ENCODE results near the gene ZSCAN5A. TPM values are rescaled to one million over a fixed set of nuclear protein-coding genes. Genes with fewer than 3 reads are reported as not detected.
"Not testable (repeated sequence)": the region's sequence is repeated elsewhere in the genome, so short reads cannot be mapped to it uniquely, and the experiment has no call there.

ZSCAN5A gene
- total and polyA plus RNA-seq, 2 donors (not counting 1 experiment from before 2014, with no cell fraction given), result 5.2 to 24.8 TPM

DNA sequence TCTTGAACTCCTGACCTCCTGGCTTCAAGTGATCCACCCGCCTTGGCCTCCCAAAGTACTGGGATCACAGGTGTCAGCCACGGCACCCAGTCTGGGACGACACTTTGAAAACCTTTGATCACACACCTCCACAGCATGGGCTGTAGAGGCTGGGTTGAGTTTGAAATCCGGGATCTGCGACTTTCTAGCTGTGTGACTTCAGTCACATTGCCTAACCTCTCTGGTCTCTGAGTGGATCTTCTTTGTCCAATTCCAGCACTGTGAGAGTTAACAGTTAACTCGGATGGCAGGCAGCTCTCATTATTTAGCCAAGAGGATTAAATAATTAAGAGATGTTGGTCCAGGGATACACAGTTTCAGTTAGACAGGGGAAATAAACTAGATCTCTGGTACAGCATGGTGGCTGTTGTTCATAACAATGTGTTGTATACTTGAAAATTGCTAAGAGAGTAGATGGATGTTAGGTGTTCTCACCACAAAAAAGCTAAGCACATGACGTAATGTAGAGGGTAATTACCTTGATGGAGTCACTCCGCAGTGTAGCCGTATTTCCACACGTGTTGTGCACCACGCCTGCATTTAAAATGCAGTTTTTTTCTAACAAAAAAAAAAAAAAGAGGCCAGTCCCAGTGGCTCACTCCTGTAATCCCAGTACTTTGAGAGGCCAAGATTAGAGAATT lies 136.9 kb downstream of the ZSCAN5A start:
- ATAC-seq (ENCODE audit: low read depth) (no peak), DNase-seq (no peak)
- Histone ChIP-seq H3K9me3 (ENCODE audit: control extremely low read depth in 1 of 3, control insufficient read depth in 2 of 3, insufficient read depth in 1 of 3, low read length in 2 of 3) (no peaks in the 10 kb centered on the region), H3K4me3 (ENCODE audit: control extremely low read depth in 1 of 5, extremely low read depth in 1 of 5, insufficient read depth in 1 of 5, low read depth in 2 of 5, low read length in 4 of 5) (no peak overlapping the region), H3K27me3 (replicated peaks in 1 of 4; ENCODE audit: control extremely low read depth in 1 of 4, control insufficient read depth in 3 of 4, insufficient read depth in 4 of 4, low read length in 3 of 4) (no peaks in the 10 kb centered on the region), H3K4me1 (ENCODE audit: control insufficient read depth in 2 of 2, insufficient read depth in 2 of 2, low read length in 2 of 2) (no peaks in the 10 kb centered on the region), H2AFZ (ENCODE audit: insufficient read depth, low read depth, low read length, poor library complexity, severe bottlenecking) (no peak overlapping the region), H3K4me2 (replicated peaks; ENCODE audit: low read depth, low read length, poor library complexity, severe bottlenecking) (no peak overlapping the region), H3K79me2 (ENCODE audit: control insufficient read depth, insufficient read depth, low read length) (no peaks in the 10 kb centered on the region), H3K27ac (ENCODE audit: low read length in 2 of 2) (no peak overlapping the region), H3K36me3 (replicated peaks in 1 of 2; ENCODE audit: control extremely low read depth in 1 of 2, control insufficient read depth in 1 of 2, extremely low read depth in 1 of 2, insufficient read depth in 2 of 2, low read length in 1 of 2) (no peaks in the 10 kb centered on the region), H3K9ac (ENCODE audit: low read length) (no peak overlapping the region), H4K20me1 (ENCODE audit: control insufficient read depth, insufficient read depth, low read length, poor library complexity, severe bottlenecking) (no peaks in the 10 kb centered on the region)
- 78% methylated on average over 8 of the region's 11 CpGs for WGBS (ENCODE audit: insufficient coverage)
- intact Hi-C loops (cut with micrococcal nuclease), result no loop called here
- TF ChIP-seq EZH2 (IDR thresholded peaks at IDR 0.05; ENCODE audit: borderline replicate concordance, insufficient read depth, low read depth, low read length, poor library complexity, severe bottlenecking), result no peak
- TF ChIP-seq, protein P1, sequence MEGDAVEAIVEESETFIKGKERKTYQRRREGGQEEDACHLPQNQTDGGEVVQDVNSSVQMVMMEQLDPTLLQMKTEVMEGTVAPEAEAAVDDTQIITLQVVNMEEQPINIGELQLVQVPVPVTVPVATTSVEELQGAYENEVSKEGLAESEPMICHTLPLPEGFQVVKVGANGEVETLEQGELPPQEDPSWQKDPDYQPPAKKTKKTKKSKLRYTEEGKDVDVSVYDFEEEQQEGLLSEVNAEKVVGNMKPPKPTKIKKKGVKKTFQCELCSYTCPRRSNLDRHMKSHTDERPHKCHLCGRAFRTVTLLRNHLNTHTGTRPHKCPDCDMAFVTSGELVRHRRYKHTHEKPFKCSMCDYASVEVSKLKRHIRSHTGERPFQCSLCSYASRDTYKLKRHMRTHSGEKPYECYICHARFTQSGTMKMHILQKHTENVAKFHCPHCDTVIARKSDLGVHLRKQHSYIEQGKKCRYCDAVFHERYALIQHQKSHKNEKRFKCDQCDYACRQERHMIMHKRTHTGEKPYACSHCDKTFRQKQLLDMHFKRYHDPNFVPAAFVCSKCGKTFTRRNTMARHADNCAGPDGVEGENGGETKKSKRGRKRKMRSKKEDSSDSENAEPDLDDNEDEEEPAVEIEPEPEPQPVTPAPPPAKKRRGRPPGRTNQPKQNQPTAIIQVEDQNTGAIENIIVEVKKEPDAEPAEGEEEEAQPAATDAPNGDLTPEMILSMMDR (IDR thresholded peaks at IDR 0.05), result no peak
- Mint-ChIP-seq H3K4me1 (no peaks in the 10 kb centered on the region), H3K27me3 (peaks cover 8% of the 10 kb centered on the region), H3K9me3 (ENCODE audit: insufficient read depth) (no peaks in the 10 kb centered on the region), H3K4me3 (no peak overlapping the region), H3K27ac (no peak overlapping the region)
- CTCF ChIA-PET, result interaction anchor here (0.7 to 16.2 kb wide), 3 partner anchors 50 to 111 kb away, joined by 3 to 196 read pairs (median 9); no protein-coding TSS in a partner anchor
- POLR2A ChIA-PET, result no interaction called here

DNA sequence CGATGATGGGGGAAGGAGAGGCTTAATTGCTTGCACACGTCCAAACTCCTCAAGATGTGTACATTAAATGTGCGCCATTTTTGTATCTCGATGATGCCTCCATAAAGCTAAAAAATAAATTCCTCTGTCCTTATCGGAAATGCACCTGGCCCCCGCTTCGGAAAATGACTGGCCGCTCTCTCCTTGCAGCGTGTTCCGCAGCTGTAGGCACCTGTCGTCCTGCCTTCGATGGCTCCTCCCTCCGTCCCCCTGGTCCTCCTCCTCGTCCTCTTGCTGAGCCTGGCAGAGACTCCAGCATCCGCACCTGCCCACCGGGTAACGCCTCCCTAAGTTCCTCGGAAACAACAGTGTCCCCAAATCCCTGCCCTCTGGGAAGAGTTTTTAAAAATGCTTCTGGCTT lies 137.8 kb downstream of the ZSCAN5A start:
- TF ChIP-seq, protein P1 (IDR thresholded peaks at IDR 0.05), result no peak
- no peak for TF ChIP-seq EZH2 (IDR thresholded peaks at IDR 0.05; ENCODE audit: borderline replicate concordance, insufficient read depth, low read depth, low read length, poor library complexity, severe bottlenecking)
- Mint-ChIP-seq H3K27me3 (peaks cover 10% of the 10 kb centered on the region), H3K4me3 (no peak overlapping the region), H3K27ac (no peak overlapping the region), H3K9me3 (ENCODE audit: insufficient read depth) (no peaks in the 10 kb centered on the region), H3K4me1 (no peaks in the 10 kb centered on the region)
- Histone ChIP-seq H4K20me1 (ENCODE audit: control insufficient read depth, insufficient read depth, low read length, poor library complexity, severe bottlenecking) (no peaks in the 10 kb centered on the region), H3K27me3 (replicated peaks in 1 of 4; ENCODE audit: control extremely low read depth in 1 of 4, control insufficient read depth in 3 of 4, insufficient read depth in 4 of 4, low read length in 3 of 4) (no peaks in the 10 kb centered on the region), H3K4me2 (replicated peaks; ENCODE audit: low read depth, low read length, poor library complexity, severe bottlenecking) (no peak overlapping the region), H2AFZ (ENCODE audit: insufficient read depth, low read depth, low read length, poor library complexity, severe bottlenecking) (no peak overlapping the region), H3K9ac (ENCODE audit: low read length) (no peak overlapping the region), H3K4me3 (ENCODE audit: control extremely low read depth in 1 of 5, extremely low read depth in 1 of 5, insufficient read depth in 1 of 5, low read depth in 2 of 5, low read length in 4 of 5) (no peak overlapping the region), H3K36me3 (replicated peaks in 1 of 2; ENCODE audit: control extremely low read depth in 1 of 2, control insufficient read depth in 1 of 2, extremely low read depth in 1 of 2, insufficient read depth in 2 of 2, low read length in 1 of 2) (no peaks in the 10 kb centered on the region), H3K4me1 (ENCODE audit: control insufficient read depth in 2 of 2, insufficient read depth in 2 of 2, low read length in 2 of 2) (peaks cover 0 to under 1% of the 10 kb centered on the region in 2 donors), H3K27ac (ENCODE audit: low read length in 2 of 2) (no peak overlapping the region), H3K9me3 (ENCODE audit: control extremely low read depth in 1 of 3, control insufficient read depth in 2 of 3, insufficient read depth in 1 of 3, low read length in 2 of 3) (no peaks in the 10 kb centered on the region), H3K79me2 (ENCODE audit: control insufficient read depth, insufficient read depth, low read length) (no peaks in the 10 kb centered on the region)
- ATAC-seq (ENCODE audit: low read depth), result no peak
- DNase-seq, result no peak
- 97% methylated on average over 18 of the region's 18 CpGs for WGBS (ENCODE audit: insufficient coverage)
- ChIA-PET CTCF (interaction anchor here (16.2 kb wide), 1 partner anchor 99 kb away, joined by 196 read pairs; no protein-coding TSS in a partner anchor), POLR2A (no interaction called here)
- intact Hi-C loops (cut with micrococcal nuclease), result no loop called here

DNA sequence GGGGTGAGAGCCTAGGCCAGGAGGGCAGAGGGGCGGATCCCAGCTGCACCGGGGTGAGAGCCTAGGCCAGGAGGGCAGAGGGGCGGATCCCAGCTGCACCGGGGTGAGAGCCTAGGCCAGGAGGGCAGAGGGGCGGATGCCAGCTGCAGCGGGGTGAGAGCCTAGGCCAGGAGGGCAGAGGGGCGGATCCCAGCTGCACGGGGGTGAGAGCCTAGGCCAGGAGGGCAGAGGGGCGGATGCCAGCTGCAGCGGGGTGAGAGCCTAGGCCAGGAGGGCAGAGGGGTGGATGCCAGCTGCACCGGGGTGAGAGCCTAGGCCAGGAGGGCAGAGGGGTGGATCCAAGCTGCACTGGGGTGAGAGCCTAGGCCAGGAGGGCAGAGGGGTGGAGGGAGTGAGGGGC lies 138.3 kb downstream of the ZSCAN5A start:
- H3K36me3 ChIP-seq (replicated peaks in 1 of 2; ENCODE audit: control extremely low read depth in 1 of 2, control insufficient read depth in 1 of 2, extremely low read depth in 1 of 2, insufficient read depth in 2 of 2, low read length in 1 of 2); H4K20me1 ChIP-seq (ENCODE audit: control insufficient read depth, insufficient read depth, low read length, poor library complexity, severe bottlenecking); H3K9me3 Mint-ChIP-seq (ENCODE audit: insufficient read depth); H3K9ac ChIP-seq (ENCODE audit: low read length); H3K27ac Mint-ChIP-seq; H3K79me2 ChIP-seq (ENCODE audit: control insufficient read depth, insufficient read depth, low read length); H3K4me3 Mint-ChIP-seq; H3K4me1 Mint-ChIP-seq; H3K27me3 ChIP-seq (replicated peaks in 1 of 4; ENCODE audit: control extremely low read depth in 1 of 4, control insufficient read depth in 3 of 4, insufficient read depth in 4 of 4, low read length in 3 of 4); H3K9me3 ChIP-seq (ENCODE audit: control extremely low read depth in 1 of 3, control insufficient read depth in 2 of 3, insufficient read depth in 1 of 3, low read length in 2 of 3); ATAC-seq (ENCODE audit: low read depth); POLR2A ChIA-PET; H3K4me3 ChIP-seq (ENCODE audit: control extremely low read depth in 1 of 5, extremely low read depth in 1 of 5, insufficient read depth in 1 of 5, low read depth in 2 of 5, low read length in 4 of 5); H2AFZ ChIP-seq (ENCODE audit: insufficient read depth, low read depth, low read length, poor library complexity, severe bottlenecking); H3K4me1 ChIP-seq (ENCODE audit: control insufficient read depth in 2 of 2, insufficient read depth in 2 of 2, low read length in 2 of 2); H3K27ac ChIP-seq (ENCODE audit: low read length in 2 of 2); H3K4me2 ChIP-seq (replicated peaks; ENCODE audit: low read depth, low read length, poor library complexity, severe bottlenecking); DNase-seq; intact Hi-C loops (cut with micrococcal nuclease): not testable (repeated sequence)
- H3K27me3 Mint-ChIP-seq, result peaks cover 12% of the 10 kb centered on the region
- CTCF ChIA-PET, result interaction anchor here (1.3 to 16.2 kb wide), 2 partner anchors 99 to 110 kb away, joined by 4 to 196 read pairs; no protein-coding TSS in a partner anchor
- 100% methylated on average over 2 of the region's 11 CpGs for WGBS (ENCODE audit: insufficient coverage)

Measured in B cell (primary cell).